H9 (cell line): ENCODE measurements around the gene INHBC. TPM values are rescaled to one million over a fixed set of nuclear protein-coding genes. Genes with fewer than 3 reads are reported as not detected.

ENCODE experiments used
- DNase-seq: peaks from one replicate; pipeline ENCODE4 v3.0.0-alpha.2; 2017
- H2AFZ ChIP-seq: one replicate; pipeline ENCODE4 v1.6.1; 2013; ENCODE audit warnings: mild to moderate bottlenecking, low read length, control low read depth, moderate library complexity
- H2AK5ac ChIP-seq: 2 replicates; pipeline ENCODE4 v1.6.1; 2013; ENCODE audit warnings: low read length, control low read depth, mixed read lengths; ENCODE audit not compliant: insufficient read length
- H2BK120ac ChIP-seq: one replicate; pipeline ENCODE4 v1.6.1; 2013; ENCODE audit warnings: low read depth, mild to moderate bottlenecking, low read length, control low read depth, inconsistent platforms; ENCODE audit not compliant: poor library complexity, severe bottlenecking
- H2BK12ac ChIP-seq: 2 replicates; pipeline ENCODE4 v1.6.1; 2013; ENCODE audit warnings: low read length, control low read depth, mixed read lengths, low read depth; ENCODE audit not compliant: insufficient read length
- H2BK15ac ChIP-seq: 2 replicates; pipeline ENCODE4 v1.6.1; 2013; ENCODE audit warnings: low read depth, low read length, control low read depth
- H2BK20ac ChIP-seq: one replicate; pipeline ENCODE4 v1.6.1; 2013; ENCODE audit warnings: low read depth, mild to moderate bottlenecking, low read length, control low read depth, inconsistent platforms; ENCODE audit not compliant: poor library complexity, severe bottlenecking
- H2BK5ac ChIP-seq: 2 replicates; pipeline ENCODE4 v1.6.1; 2013; ENCODE audit warnings: low read length, control low read depth, mixed read lengths; ENCODE audit not compliant: insufficient read length
- H3K14ac ChIP-seq: 2 replicates; pipeline ENCODE4 v1.6.1; 2013; ENCODE audit warnings: low read length, control low read depth; ENCODE audit not compliant: insufficient read depth
- H3K18ac ChIP-seq: 2 replicates; pipeline ENCODE4 v1.6.1; 2013; ENCODE audit warnings: low read depth, mild to moderate bottlenecking, mixed read lengths, low read length, control low read depth; ENCODE audit not compliant: insufficient read length
- H3K23ac ChIP-seq: 2 replicates; pipeline ENCODE4 v1.6.1; 2013; ENCODE audit warnings: low read length, control low read depth, mixed read lengths, low read depth; ENCODE audit not compliant: insufficient read length
- H3K23me2 ChIP-seq: 2 replicates; pipeline ENCODE4 v1.6.1; 2013; ENCODE audit warnings: low read depth, mild to moderate bottlenecking, mixed read lengths, low read length, control low read depth; ENCODE audit not compliant: insufficient read length, poor library complexity, severe bottlenecking
- H3K27ac ChIP-seq: 2 replicates; pipeline ENCODE4 v1.5.1; 2013; ENCODE audit warnings: low read length, control low read depth, mixed read lengths, low read depth; ENCODE audit not compliant: insufficient read length
- H3K27me3 ChIP-seq: 2 replicates; pipeline ENCODE4 v1.6.1; 2013; ENCODE audit warnings: low read length, control low read depth, inconsistent platforms; ENCODE audit not compliant: insufficient read depth
- H3K4ac ChIP-seq: 2 replicates; pipeline ENCODE4 v1.6.1; 2013; ENCODE audit warnings: low read depth, mild to moderate bottlenecking, control low read depth, inconsistent platforms, low read length, moderate library complexity
- H3K4me1 ChIP-seq: 2 replicates; pipeline ENCODE4 v1.6.1; 2013; ENCODE audit warnings: low read length, control low read depth, inconsistent platforms; ENCODE audit not compliant: insufficient read depth
- H3K4me2 ChIP-seq: 2 replicates; pipeline ENCODE4 v1.6.1; 2013; ENCODE audit warnings: low read length, control low read depth, mixed read lengths; ENCODE audit not compliant: insufficient read length, insufficient read depth
- H3K56ac ChIP-seq: 2 replicates; pipeline ENCODE4 v1.6.1; 2013; ENCODE audit warnings: low read depth, mild to moderate bottlenecking, mixed read lengths, low read length, control low read depth; ENCODE audit not compliant: insufficient read length
- H3K79me1 ChIP-seq: 2 replicates; pipeline ENCODE4 v1.6.1; 2013; ENCODE audit warnings: low read depth, mild to moderate bottlenecking, moderate library complexity, low read length, control low read depth, inconsistent platforms; ENCODE audit not compliant: insufficient read depth, poor library complexity, severe bottlenecking
- H3K79me2 ChIP-seq: 2 replicates; pipeline ENCODE4 v1.6.1; 2013; ENCODE audit warnings: low read length, control low read depth, inconsistent platforms; ENCODE audit not compliant: insufficient read depth
- H3K9ac ChIP-seq: 2 replicates; pipeline ENCODE4 v1.6.1; 2013; ENCODE audit warnings: low read length, control low read depth, mixed read lengths; ENCODE audit not compliant: insufficient read length; ENCODE audit errors: extremely low read depth
- H3K9me3 ChIP-seq: one replicate; pipeline ENCODE4 v1.6.1; 2013; ENCODE audit warnings: low read depth, low read length, inconsistent platforms; ENCODE audit not compliant: control insufficient read depth
- H3T11ph ChIP-seq: one replicate; pipeline ENCODE4 v1.6.1; 2013; ENCODE audit warnings: mild to moderate bottlenecking, low read length, control low read depth, inconsistent platforms
- H4K20me1 ChIP-seq: one replicate; pipeline ENCODE4 v1.6.1; 2013; ENCODE audit not compliant: control insufficient read depth, insufficient read length, insufficient read depth
- H4K5ac ChIP-seq: 2 replicates; pipeline ENCODE4 v1.6.1; 2013; ENCODE audit warnings: low read depth, mild to moderate bottlenecking, mixed read lengths, low read length, control low read depth; ENCODE audit not compliant: insufficient read length
- H4K8ac ChIP-seq: replicated peaks from 2 replicates; pipeline ENCODE4 v1.6.1; 2013; ENCODE audit warnings: low read length, control low read depth, mixed read lengths, low read depth; ENCODE audit not compliant: insufficient read length
- H4K91ac ChIP-seq: 2 replicates; pipeline ENCODE4 v1.6.1; 2013; ENCODE audit warnings: low read depth, mild to moderate bottlenecking, moderate library complexity, mixed read lengths, low read length, control low read depth; ENCODE audit not compliant: insufficient read length
- H3K27ac Mint-ChIP-seq, 3 experiments: 2 replicates in 2 of 3; 3 replicates in 1 of 3; pipeline ENCODE4 v1.8.0; 2020 to 2021; ENCODE audit warnings: mixed read lengths in 3 of 3, mild to moderate bottlenecking in 1 of 3, moderate library complexity in 1 of 3
- H3K27me3 Mint-ChIP-seq: 2 replicates; pipeline ENCODE4 v1.8.0; 2021; ENCODE audit warnings: low read depth, mild to moderate bottlenecking, moderate library complexity, mixed read lengths
- H3K36me3 Mint-ChIP-seq, 3 experiments: 2 replicates in 2 of 3; 3 replicates in 1 of 3; pipeline ENCODE4 v1.8.0; 2020 to 2021; ENCODE audit warnings: low read depth in 3 of 3, mixed read lengths in 3 of 3; ENCODE audit not compliant: insufficient read depth in 1 of 3
- H3K4me1 Mint-ChIP-seq, 2 experiments: 2 replicates each; pipeline ENCODE4 v1.8.0; 2020; ENCODE audit warnings: mixed read lengths in 2 of 2
- H3K4me3 Mint-ChIP-seq, 2 experiments: 2 replicates in 1 of 2; 3 replicates in 1 of 2; pipeline ENCODE4 v1.8.0; 2020 to 2021; ENCODE audit warnings: mild to moderate bottlenecking in 2 of 2, mixed read lengths in 2 of 2, moderate library complexity in 1 of 2
- H3K9me3 Mint-ChIP-seq, 2 experiments: 2 replicates in 1 of 2; 3 replicates in 1 of 2; pipeline ENCODE4 v1.8.0; 2020; ENCODE audit warnings: mild to moderate bottlenecking in 2 of 2, mixed read lengths in 2 of 2, moderate library complexity in 1 of 2
- WGBS: extraction: QIAGEN DNeasy Blood & Tissue Kit; methylation state at CpG from one replicate; pipeline ENCODE4 v1.1.7; 2013; ENCODE audit warnings: missing lambda C conversion rate, low lambda C conversion rate, mixed read lengths; ENCODE audit not compliant: insufficient read length; ENCODE audit errors: extremely low coverage; 5-methylcytosine and 5-hydroxymethylcytosine counted together
- total RNA-seq: library from RNA; stranded (reverse); gene quantifications from 2 replicates; pipeline ENCODE4 v1.2.1, GENCODE V29; 2021
- TF ChIP-seq, protein P1 (sequence below): fragments of 200-600 bp; sonication (generic); conservative IDR thresholded peaks from 3 replicates; pipeline ENCODE4 v1.8.0; 2021; ENCODE audit warnings: antibody characterized with exemption, mild to moderate bottlenecking

Gene INHBC
- total RNA-seq, 1 experiment from 2014 or later: not detected

DNA sequence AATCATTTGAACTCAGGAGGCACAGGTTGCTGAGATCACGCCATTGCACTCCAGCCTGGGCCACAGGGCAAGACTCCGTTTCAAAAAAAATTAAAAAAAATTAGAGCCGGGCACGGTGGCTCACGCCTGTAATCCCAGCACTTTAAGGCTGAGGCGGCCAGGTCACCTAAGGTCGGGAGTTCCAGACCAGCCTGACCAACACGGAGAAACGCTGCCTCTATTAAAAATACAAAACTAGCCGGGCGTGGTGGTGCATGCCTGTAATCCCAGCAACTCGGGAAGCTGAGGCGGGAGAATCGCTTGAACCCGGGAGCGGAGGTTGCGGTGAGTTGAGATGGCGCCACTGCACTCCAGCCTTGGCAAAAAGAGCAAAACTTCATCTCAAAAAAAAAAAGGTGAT, 39.5 kb upstream of the INHBC start:
- Histone ChIP-seq H3K56ac (no peak overlapping the region), H3K18ac (no peak overlapping the region), H2AFZ (no peak overlapping the region), H2BK12ac (no peak overlapping the region), H3K9ac (no peak overlapping the region), H3K23ac (no peak overlapping the region), H2BK20ac (no peak overlapping the region), H3K79me2 (no peaks in the 10 kb centered on the region), H3K9me3 (no peaks in the 10 kb centered on the region), H3K4me2 (no peak overlapping the region), H3K27ac (no peak overlapping the region), H2BK5ac (no peak overlapping the region), H3K23me2 (no peaks in the 10 kb centered on the region), H3K79me1 (peaks cover 2% of the 10 kb centered on the region), H4K20me1 (no peaks in the 10 kb centered on the region), H4K8ac (no peak overlapping the region), H3K4ac (no peak overlapping the region), H3K27me3 (no peaks in the 10 kb centered on the region), H4K5ac (no peak overlapping the region), H3K14ac (no peak overlapping the region), H2BK15ac (no peak overlapping the region), H4K91ac (no peak overlapping the region), H2AK5ac (no peak overlapping the region), H2BK120ac (no peak overlapping the region), H3K4me1 (no peaks in the 10 kb centered on the region; the same call in 1 of the 2 replicates), H3T11ph (no peak overlapping the region)
- Mint-ChIP-seq H3K4me1 (peaks cover 4% of the 10 kb centered on the region in 2 experiments), H3K36me3 (peaks cover 6 to 33% (median 28%) of the 10 kb centered on the region in 3 experiments), H3K27me3 (no peaks in the 10 kb centered on the region), H3K9me3 (no peaks in the 10 kb centered on the region), H3K4me3 (no peak overlapping the region), H3K27ac (no peak overlapping the region)
- TF ChIP-seq, protein P1, sequence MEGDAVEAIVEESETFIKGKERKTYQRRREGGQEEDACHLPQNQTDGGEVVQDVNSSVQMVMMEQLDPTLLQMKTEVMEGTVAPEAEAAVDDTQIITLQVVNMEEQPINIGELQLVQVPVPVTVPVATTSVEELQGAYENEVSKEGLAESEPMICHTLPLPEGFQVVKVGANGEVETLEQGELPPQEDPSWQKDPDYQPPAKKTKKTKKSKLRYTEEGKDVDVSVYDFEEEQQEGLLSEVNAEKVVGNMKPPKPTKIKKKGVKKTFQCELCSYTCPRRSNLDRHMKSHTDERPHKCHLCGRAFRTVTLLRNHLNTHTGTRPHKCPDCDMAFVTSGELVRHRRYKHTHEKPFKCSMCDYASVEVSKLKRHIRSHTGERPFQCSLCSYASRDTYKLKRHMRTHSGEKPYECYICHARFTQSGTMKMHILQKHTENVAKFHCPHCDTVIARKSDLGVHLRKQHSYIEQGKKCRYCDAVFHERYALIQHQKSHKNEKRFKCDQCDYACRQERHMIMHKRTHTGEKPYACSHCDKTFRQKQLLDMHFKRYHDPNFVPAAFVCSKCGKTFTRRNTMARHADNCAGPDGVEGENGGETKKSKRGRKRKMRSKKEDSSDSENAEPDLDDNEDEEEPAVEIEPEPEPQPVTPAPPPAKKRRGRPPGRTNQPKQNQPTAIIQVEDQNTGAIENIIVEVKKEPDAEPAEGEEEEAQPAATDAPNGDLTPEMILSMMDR: no peak
- no peak for DNase-seq
- no CpG with 5 or more reads among the region's 18 CpGs for WGBS
